ENCODE results near the gene INSYN2A. TPM values are rescaled to one million over a fixed set of nuclear protein-coding genes. Genes with fewer than 3 reads are reported as not detected.

INSYN2A gene
- total RNA-seq, 1 experiment from 2014 or later: 0.07 TPM

DNA sequence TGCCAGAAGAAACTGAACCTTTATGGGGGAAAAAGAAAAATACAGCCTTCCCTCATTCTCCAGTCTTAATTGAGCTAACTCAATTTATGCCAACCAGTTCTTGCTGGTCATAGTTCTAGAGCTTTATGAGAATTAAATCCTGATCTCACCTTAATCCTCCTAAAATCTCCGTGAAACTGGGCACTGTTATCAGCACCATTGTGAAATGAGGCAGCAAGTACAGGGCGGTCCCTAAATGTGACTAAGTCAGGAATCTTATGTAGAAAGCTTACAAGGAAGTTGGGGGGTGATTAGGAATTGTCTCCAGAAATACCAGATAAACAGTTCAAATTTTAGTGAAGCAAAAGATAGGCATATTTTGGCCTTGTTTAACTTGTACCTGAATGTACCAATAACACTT, 10.7 kb upstream of the INSYN2A start:
- Mint-ChIP-seq H3K27ac (ENCODE audit: low read depth, unreplicated experiment) (no peak overlapping the region), H3K9me3 (ENCODE audit: unreplicated experiment) (no peaks in the 10 kb centered on the region), H3K27me3 (ENCODE audit: insufficient read depth, unreplicated experiment) (no peaks in the 10 kb centered on the region), H3K36me3 (ENCODE audit: insufficient read depth, unreplicated experiment) (no peaks in the 10 kb centered on the region), H3K4me1 (ENCODE audit: insufficient read depth, unreplicated experiment) (no peaks in the 10 kb centered on the region), H3K4me3 (ENCODE audit: unreplicated experiment) (no peak overlapping the region)
- no peak for DNase-seq (ENCODE audit: unreplicated experiment)
- intact Hi-C loops (cut with micrococcal nuclease): no loop called here
- CTCF ChIA-PET: interaction anchor here (0.6 to 0.9 kb wide), 3 partner anchors 13 to 1273 kb away, joined by 3 to 6 read pairs (median 3); no protein-coding TSS in a partner anchor
- POLR2A ChIA-PET: no interaction called here
- no TSS peak for BruUV-seq (replicated peaks)
- TF ChIP-seq, protein P1, sequence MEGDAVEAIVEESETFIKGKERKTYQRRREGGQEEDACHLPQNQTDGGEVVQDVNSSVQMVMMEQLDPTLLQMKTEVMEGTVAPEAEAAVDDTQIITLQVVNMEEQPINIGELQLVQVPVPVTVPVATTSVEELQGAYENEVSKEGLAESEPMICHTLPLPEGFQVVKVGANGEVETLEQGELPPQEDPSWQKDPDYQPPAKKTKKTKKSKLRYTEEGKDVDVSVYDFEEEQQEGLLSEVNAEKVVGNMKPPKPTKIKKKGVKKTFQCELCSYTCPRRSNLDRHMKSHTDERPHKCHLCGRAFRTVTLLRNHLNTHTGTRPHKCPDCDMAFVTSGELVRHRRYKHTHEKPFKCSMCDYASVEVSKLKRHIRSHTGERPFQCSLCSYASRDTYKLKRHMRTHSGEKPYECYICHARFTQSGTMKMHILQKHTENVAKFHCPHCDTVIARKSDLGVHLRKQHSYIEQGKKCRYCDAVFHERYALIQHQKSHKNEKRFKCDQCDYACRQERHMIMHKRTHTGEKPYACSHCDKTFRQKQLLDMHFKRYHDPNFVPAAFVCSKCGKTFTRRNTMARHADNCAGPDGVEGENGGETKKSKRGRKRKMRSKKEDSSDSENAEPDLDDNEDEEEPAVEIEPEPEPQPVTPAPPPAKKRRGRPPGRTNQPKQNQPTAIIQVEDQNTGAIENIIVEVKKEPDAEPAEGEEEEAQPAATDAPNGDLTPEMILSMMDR (IDR thresholded peaks at IDR 0.05; ENCODE audit: unreplicated experiment): no peak

DNA sequence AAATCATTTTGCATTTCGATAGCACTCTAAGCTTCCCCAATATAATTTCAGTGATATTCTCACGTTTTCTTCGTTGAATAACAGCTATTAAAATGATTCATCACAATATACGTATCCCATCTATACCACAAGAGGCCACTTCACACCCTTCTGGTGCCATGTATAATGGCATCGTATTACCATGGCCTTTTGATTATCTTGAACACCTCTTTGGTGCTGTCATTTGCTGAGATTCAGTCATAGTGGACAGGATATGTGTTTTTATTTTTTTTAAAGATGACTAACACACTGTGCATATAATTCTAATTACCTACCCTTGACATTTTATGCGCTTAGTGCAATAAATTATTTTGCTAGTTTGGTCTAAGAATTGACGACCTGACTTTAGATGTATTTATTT, 6.7 kb upstream of the INSYN2A start:
- Mint-ChIP-seq H3K4me1 (ENCODE audit: insufficient read depth, unreplicated experiment) (no peaks in the 10 kb centered on the region), H3K36me3 (ENCODE audit: insufficient read depth, unreplicated experiment) (no peaks in the 10 kb centered on the region), H3K4me3 (ENCODE audit: unreplicated experiment) (no peak overlapping the region), H3K9me3 (ENCODE audit: unreplicated experiment) (no peaks in the 10 kb centered on the region), H3K27me3 (ENCODE audit: insufficient read depth, unreplicated experiment) (no peaks in the 10 kb centered on the region), H3K27ac (ENCODE audit: low read depth, unreplicated experiment) (no peak overlapping the region)
- TF ChIP-seq, protein P1 (IDR thresholded peaks at IDR 0.05; ENCODE audit: unreplicated experiment): no peak
- intact Hi-C loops (cut with micrococcal nuclease): no loop called here
- CTCF ChIA-PET: interaction anchor here (0.6 to 0.7 kb wide), 3 partner anchors 19 to 95 kb away, joined by 3 to 4 read pairs (median 3); no protein-coding TSS in a partner anchor
- POLR2A ChIA-PET: interaction anchor here (0.7 kb wide), 1 partner anchor 295 kb away, joined by 6 read pairs; no protein-coding TSS in a partner anchor
- no peak for DNase-seq (ENCODE audit: unreplicated experiment)
- no TSS peak for BruUV-seq (replicated peaks)

DNA sequence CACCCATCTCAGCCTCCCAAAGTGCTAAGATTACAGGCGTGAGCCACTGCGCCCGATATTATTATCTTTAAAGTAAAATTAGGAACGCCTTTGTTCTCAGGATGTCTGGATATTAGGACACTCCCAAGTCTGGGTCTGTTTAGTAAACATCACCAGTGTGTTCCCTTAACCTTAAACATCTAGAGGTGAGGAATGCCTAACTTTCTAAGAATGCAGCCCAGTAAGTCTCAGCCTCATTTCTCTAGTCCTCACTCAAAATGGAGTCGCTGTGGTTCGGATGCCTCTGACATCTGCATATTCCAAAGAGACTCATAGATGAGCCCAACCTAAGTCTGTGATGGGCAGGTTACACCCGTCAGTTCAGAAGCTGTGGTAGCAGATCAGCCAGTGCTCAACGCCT, 4.3 kb upstream of the INSYN2A start:
- intact Hi-C loops (cut with micrococcal nuclease): no loop called here
- Mint-ChIP-seq H3K4me3 (ENCODE audit: unreplicated experiment) (no peak overlapping the region), H3K27me3 (ENCODE audit: insufficient read depth, unreplicated experiment) (no peaks in the 10 kb centered on the region), H3K9me3 (ENCODE audit: unreplicated experiment) (no peaks in the 10 kb centered on the region), H3K4me1 (ENCODE audit: insufficient read depth, unreplicated experiment) (no peaks in the 10 kb centered on the region), H3K36me3 (ENCODE audit: insufficient read depth, unreplicated experiment) (no peaks in the 10 kb centered on the region), H3K27ac (ENCODE audit: low read depth, unreplicated experiment) (no peak overlapping the region)
- ChIA-PET CTCF (interaction anchor here (0.6 kb wide), 1 partner anchor 22 kb away, joined by 3 read pairs; no protein-coding TSS in a partner anchor), POLR2A (no interaction called here)
- BruUV-seq (replicated peaks): no TSS peak
- TF ChIP-seq, protein P1 (IDR thresholded peaks at IDR 0.05; ENCODE audit: unreplicated experiment): no peak
- DNase-seq (ENCODE audit: unreplicated experiment): no peak

DNA sequence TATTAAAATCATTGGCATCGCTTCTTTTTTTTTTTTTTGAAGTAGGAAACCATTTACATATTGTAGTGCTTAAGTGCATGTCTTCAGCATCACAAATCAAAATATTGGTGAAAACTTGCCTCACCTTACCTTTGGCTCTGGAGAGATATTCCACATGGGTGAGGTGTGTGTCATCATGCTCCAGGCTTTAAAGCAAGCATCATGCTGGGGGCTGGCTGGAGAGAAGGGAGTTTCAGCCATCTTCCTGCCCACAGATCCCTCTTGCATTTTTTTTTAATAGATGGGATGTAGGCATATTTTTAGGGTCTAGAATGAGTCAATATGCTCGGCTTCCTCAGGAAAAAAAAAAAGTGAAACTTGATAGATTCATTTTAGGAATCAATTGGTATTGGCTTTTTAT, 2.3 kb upstream of the INSYN2A start:
- intact Hi-C loops (cut with micrococcal nuclease): no loop called here
- TF ChIP-seq, protein P1 (IDR thresholded peaks at IDR 0.05; ENCODE audit: unreplicated experiment): no peak
- ChIA-PET POLR2A (no interaction called here), CTCF (interaction anchor here (0.7 kb wide), 1 partner anchor 140 kb away, joined by 4 read pairs; no protein-coding TSS in a partner anchor)
- Mint-ChIP-seq H3K36me3 (ENCODE audit: insufficient read depth, unreplicated experiment) (no peaks in the 10 kb centered on the region), H3K4me1 (ENCODE audit: insufficient read depth, unreplicated experiment) (no peaks in the 10 kb centered on the region), H3K27me3 (ENCODE audit: insufficient read depth, unreplicated experiment) (no peaks in the 10 kb centered on the region), H3K27ac (ENCODE audit: low read depth, unreplicated experiment) (no peak overlapping the region), H3K9me3 (ENCODE audit: unreplicated experiment) (no peaks in the 10 kb centered on the region), H3K4me3 (ENCODE audit: unreplicated experiment) (no peak overlapping the region)
- no peak for DNase-seq (ENCODE audit: unreplicated experiment)
- BruUV-seq (replicated peaks): no TSS peak
